ENCODE measurements around the gene EIF4G3. TPM values are rescaled to one million over a fixed set of nuclear protein-coding genes. Genes with fewer than 3 reads are reported as not detected.

EIF4G3 gene
- total RNA-seq, 2 experiments from 2014 or later: 34.9 to 35.8 TPM

DNA sequence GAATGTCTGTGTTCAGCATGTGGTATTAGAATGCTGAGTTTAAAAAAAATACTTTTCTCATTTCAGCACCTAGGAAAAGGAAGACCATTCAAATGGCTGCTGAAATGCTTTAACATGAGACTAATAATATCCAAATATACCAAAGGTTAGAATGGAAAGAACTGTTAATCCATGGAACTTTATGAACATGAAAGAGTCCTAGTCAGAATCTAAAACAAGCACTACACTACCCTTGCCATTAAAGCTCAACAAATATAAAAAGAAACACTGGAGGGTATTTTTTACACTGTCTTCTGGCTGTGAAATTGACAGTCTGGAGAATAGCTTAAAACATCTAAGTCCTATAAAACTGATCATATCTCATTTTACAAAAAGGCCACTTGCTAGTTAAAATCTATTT lies 276.6 kb downstream of the EIF4G3 start:
- H3K36me3 Mint-ChIP-seq: peaks cover 3% of the 10 kb centered on the region
- POLR2A ChIA-PET: no interaction called here
- no peaks in the 10 kb centered on the region for H3K27me3 Mint-ChIP-seq
- ATAC-seq (ENCODE audit: low read depth) (no peak), DNase-seq (no peak)
- no peak overlapping the region for H3K4me3 Mint-ChIP-seq
- H3K27ac Mint-ChIP-seq: no peak overlapping the region
- no peaks in the 10 kb centered on the region for H3K4me1 Mint-ChIP-seq
- no peaks in the 10 kb centered on the region for H3K9me3 Mint-ChIP-seq

DNA sequence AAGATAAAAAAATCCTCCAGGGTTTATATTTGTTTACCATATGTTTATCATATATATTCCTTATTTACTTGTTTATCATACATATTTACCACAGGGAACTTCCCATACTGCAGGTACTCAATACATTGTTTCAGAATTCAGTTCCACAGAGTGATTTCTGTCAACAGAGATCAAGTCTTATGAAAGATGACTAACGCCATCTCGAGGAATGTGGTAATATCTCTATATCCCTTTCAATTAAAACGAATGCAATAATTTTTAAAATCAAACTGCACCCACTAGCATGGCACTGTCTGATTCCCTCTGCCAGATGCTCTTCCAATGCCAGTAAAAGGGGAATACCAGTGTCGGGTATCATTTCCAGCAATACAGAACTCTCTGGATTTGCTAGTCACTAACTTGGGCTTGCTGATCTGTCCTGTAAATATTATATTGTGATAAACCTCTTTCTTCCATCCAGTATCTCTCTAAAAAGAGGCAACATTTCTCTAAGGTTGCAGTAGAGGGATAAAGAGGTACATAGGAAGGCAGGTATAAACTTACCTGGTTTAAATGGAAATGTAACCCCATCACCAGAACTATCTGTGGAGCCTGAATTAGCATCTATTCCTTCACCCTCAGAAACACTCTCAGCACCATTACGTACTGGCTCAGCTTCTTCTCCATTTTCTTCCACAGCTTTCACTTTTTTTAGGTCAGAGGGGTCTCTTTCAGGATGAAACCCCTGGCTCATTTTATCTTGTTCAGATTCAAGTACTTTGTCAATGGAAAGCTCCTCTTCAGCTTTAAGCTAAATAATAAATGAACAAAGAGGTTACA lies 277.3 kb downstream of the EIF4G3 start:
- no peak overlapping the region for H3K4me3 Mint-ChIP-seq
- DNase-seq (no peak), ATAC-seq (ENCODE audit: low read depth) (no peak)
- POLR2A ChIA-PET: no interaction called here
- H3K4me1 Mint-ChIP-seq: no peaks in the 10 kb centered on the region
- H3K36me3 Mint-ChIP-seq: peaks cover 7% of the 10 kb centered on the region
- H3K27me3 Mint-ChIP-seq: no peaks in the 10 kb centered on the region
- H3K9me3 Mint-ChIP-seq: no peaks in the 10 kb centered on the region
- no peak overlapping the region for H3K27ac Mint-ChIP-seq

DNA sequence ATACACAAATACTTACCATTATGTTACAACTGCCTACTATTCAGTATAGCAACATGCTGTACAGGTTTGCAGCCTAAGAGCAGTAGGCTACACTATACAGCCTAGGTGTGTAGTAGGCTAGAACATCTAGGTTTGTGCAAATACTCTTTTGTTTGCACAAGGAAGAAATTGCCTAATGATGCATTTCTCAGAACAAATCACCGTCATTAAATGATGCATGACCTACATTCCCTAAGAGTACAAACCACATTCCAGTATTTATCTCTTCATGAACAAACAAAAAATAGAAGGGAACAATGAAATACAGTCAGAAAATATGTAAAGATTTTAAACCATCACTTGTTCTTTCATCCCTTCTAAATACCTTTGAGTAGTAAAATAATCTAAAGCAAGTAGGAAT lies 279.9 kb downstream of the EIF4G3 start:
- H3K4me1 Mint-ChIP-seq: no peaks in the 10 kb centered on the region
- ATAC-seq (ENCODE audit: low read depth) (no peak), DNase-seq (no peak)
- H3K9me3 Mint-ChIP-seq: no peaks in the 10 kb centered on the region
- POLR2A ChIA-PET: no interaction called here
- H3K27me3 Mint-ChIP-seq: no peaks in the 10 kb centered on the region
- peaks cover 6% of the 10 kb centered on the region for H3K36me3 Mint-ChIP-seq
- H3K27ac Mint-ChIP-seq: no peak overlapping the region
- no peak overlapping the region for H3K4me3 Mint-ChIP-seq

DNA sequence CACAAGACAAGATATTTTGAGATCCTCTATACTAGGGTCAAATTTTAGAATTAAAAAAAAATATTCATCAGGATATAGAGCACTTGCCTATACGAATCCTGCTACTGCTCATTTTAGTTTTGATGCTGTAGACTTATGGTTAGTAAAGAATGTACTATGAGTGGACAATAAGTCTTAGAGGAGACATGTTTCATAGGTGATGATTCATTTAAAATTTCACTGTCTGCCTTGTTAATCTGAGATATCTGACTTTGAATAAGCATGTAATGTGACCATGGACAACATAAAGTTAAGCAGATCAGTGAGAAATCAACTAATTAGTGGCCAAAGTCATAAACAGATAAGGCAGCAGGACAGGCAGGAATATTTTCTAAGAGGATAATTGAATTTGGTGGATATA lies 282.8 kb downstream of the EIF4G3 start:
- Mint-ChIP-seq H3K27me3 (no peaks in the 10 kb centered on the region), H3K9me3 (no peaks in the 10 kb centered on the region), H3K4me1 (no peaks in the 10 kb centered on the region), H3K4me3 (no peak overlapping the region), H3K27ac (no peak overlapping the region), H3K36me3 (peaks cover 4% of the 10 kb centered on the region)
- DNase-seq: no peak
- POLR2A ChIA-PET: no interaction called here
- no peak for ATAC-seq (ENCODE audit: low read depth)

DNA sequence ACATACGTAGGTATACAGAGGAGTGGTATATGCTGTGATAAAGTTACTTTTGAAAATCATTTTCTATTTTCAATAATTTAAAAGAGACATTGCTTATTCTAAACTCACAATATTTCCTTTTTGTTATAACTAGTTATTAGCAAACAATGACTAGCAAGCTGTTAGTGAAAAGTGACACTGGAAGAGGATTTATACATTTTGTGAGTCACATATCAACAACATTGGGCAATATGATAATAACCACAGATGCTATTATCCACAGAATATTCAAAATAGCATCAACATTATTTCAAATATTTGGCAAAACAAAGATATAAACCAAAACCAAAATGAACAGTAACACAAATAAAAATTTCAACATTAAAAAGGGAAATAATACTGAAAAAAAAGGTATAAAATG lies 285.6 kb downstream of the EIF4G3 start:
- H3K36me3 Mint-ChIP-seq: peaks cover 7% of the 10 kb centered on the region
- H3K9me3 Mint-ChIP-seq: no peaks in the 10 kb centered on the region
- H3K4me1 Mint-ChIP-seq: no peaks in the 10 kb centered on the region
- POLR2A ChIA-PET: no interaction called here
- no peak for ATAC-seq (ENCODE audit: low read depth)
- H3K27me3 Mint-ChIP-seq: no peaks in the 10 kb centered on the region
- no peak overlapping the region for H3K4me3 Mint-ChIP-seq
- DNase-seq: no peak
- no peak overlapping the region for H3K27ac Mint-ChIP-seq

DNA sequence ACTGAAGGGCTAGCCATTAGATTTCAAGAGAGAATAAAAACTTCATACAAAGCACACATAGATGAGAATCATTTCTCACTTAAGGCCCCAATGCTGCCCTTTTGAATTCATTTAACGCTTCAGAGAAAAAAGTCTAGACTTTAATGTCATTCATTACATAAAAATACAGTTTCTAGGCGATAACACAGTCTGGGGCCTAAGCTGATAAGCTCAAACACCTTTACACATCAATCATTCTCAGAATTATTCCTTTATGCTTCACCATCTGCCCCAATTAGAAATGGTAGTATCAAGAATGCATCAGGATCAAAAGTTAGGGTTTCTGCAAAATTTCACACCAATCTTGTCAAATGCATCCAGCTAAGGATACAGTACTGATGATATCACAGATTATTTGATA lies 289.5 kb downstream of the EIF4G3 start:
- ATAC-seq (ENCODE audit: low read depth) (no peak), DNase-seq (no peak)
- no peak overlapping the region for H3K27ac Mint-ChIP-seq
- H3K4me1 Mint-ChIP-seq: no peaks in the 10 kb centered on the region
- H3K9me3 Mint-ChIP-seq: no peaks in the 10 kb centered on the region
- H3K27me3 Mint-ChIP-seq: no peaks in the 10 kb centered on the region
- peaks cover 7% of the 10 kb centered on the region for H3K36me3 Mint-ChIP-seq
- no peak overlapping the region for H3K4me3 Mint-ChIP-seq
- POLR2A ChIA-PET: no interaction called here

DNA sequence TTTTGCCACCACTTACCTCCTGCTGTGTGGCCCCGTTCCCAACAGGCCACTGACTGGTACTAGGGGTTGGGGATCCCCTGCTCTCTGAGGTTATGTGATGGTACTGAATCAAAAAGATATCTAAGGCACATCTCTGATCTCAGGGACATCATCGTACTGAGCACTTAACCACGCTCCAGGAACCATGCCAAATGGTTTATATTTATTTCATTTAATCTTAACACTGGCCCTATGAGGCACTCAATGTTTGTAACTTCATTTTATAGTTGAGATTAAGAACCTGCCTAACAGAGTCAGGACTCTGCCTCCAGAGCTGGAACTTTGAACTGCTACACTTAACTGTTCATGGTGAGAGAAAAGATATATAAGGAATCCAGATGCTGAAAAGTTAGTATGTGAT lies 291.6 kb downstream of the EIF4G3 start:
- H3K27me3 Mint-ChIP-seq: no peaks in the 10 kb centered on the region
- peaks cover 10% of the 10 kb centered on the region for H3K36me3 Mint-ChIP-seq
- no peaks in the 10 kb centered on the region for H3K9me3 Mint-ChIP-seq
- ATAC-seq (ENCODE audit: low read depth) (no peak), DNase-seq (no peak)
- no peak overlapping the region for H3K27ac Mint-ChIP-seq
- H3K4me1 Mint-ChIP-seq: no peaks in the 10 kb centered on the region
- H3K4me3 Mint-ChIP-seq: no peak overlapping the region
- POLR2A ChIA-PET: no interaction called here

DNA sequence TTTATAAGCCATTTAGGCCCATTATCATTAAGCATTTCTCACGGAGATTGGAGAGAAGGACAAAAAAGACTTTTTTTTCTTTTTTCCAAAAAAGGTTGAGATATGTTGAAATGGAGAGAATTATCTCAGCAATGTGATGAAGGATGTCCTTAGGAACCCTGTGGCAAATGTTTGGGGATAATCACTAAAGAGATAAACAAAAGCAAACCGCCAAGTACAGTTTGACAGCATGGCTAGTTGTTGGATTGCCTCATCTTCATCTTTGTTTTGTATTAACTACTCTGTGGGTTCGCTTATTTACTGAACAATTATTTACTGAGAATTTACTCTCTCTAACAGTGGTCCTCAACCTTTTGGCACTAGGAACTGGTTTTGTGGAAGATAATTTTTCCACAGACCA lies 292.2 kb downstream of the EIF4G3 start:
- Mint-ChIP-seq H3K27me3 (no peaks in the 10 kb centered on the region), H3K9me3 (no peaks in the 10 kb centered on the region), H3K4me3 (no peak overlapping the region), H3K36me3 (peaks cover 11% of the 10 kb centered on the region), H3K27ac (no peak overlapping the region), H3K4me1 (no peaks in the 10 kb centered on the region)
- DNase-seq (no peak), ATAC-seq (ENCODE audit: low read depth) (no peak)
- POLR2A ChIA-PET: no interaction called here

DNA sequence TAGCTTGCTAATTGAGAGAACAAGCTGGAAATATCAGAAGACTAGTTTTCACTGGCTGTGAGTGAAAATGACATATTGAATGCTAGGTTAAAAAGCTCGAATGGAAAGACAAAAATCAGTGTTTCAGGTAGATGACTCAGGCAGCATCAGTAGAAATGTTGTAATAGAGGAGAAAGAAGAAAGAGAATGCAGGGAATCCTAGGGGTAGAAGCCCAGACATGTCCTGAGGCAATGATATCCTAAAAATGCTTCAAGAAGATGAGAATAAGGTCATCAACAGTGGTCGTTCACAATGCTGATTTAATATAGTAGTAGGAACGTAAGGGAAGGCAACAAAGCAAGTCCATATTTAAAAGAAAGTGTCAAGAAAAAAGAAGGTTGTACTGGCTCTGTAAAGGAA lies 292.9 kb downstream of the EIF4G3 start:
- H3K4me3 Mint-ChIP-seq: no peak overlapping the region
- ATAC-seq (ENCODE audit: low read depth) (no peak), DNase-seq (no peak)
- no peaks in the 10 kb centered on the region for H3K27me3 Mint-ChIP-seq
- POLR2A ChIA-PET: no interaction called here
- H3K4me1 Mint-ChIP-seq: no peaks in the 10 kb centered on the region
- no peak overlapping the region for H3K27ac Mint-ChIP-seq
- peaks cover 11% of the 10 kb centered on the region for H3K36me3 Mint-ChIP-seq
- H3K9me3 Mint-ChIP-seq: no peaks in the 10 kb centered on the region

DNA sequence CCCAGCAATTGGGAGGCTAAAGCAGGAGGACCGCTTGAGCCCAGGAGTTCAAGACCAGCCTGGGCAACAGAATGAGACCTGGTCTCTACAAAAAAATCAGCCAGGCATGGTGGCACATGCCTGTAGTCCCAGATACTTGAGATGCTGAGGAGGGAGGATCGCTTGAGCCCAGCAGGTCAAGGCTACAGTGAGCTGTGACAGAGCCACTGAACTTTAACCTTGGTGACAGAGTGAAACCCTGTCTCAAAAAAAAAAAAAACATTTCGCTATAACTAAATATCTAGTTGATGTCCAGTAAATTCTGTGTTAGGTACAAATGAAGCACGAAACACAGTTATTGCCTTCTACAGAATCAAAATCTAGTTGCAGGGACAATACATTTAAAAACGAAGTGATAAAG lies 293.9 kb downstream of the EIF4G3 start:
- Mint-ChIP-seq H3K4me3 (no peak overlapping the region), H3K9me3 (no peaks in the 10 kb centered on the region), H3K27ac (no peak overlapping the region), H3K27me3 (no peaks in the 10 kb centered on the region), H3K36me3 (peaks cover 15% of the 10 kb centered on the region), H3K4me1 (no peaks in the 10 kb centered on the region)
- POLR2A ChIA-PET: no interaction called here
- ATAC-seq (ENCODE audit: low read depth): no peak
- DNase-seq: no peak

DNA sequence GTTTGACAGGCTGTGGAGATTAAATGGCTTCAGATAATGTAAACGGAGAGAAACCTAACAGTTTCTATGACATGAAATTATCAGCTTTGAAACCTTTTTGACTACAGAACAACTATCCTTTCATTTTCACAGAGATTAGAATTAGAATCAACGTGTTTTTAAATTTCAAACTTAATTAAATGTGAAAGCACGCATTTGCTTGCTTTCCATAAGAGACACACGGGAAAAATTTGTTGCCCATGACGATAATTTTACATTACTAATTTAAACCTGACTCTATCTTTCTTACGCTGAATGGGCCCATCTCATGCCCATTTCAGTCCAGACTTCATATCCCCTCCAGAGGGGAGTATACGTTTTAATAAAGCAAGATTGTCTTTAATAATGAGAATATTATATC lies 297.9 kb downstream of the EIF4G3 start:
- no peaks in the 10 kb centered on the region for H3K27me3 Mint-ChIP-seq
- no peak overlapping the region for H3K27ac Mint-ChIP-seq
- ATAC-seq (ENCODE audit: low read depth) (no peak), DNase-seq (no peak)
- peaks cover 5% of the 10 kb centered on the region for H3K4me1 Mint-ChIP-seq
- no peak overlapping the region for H3K4me3 Mint-ChIP-seq
- H3K36me3 Mint-ChIP-seq: peaks cover 22% of the 10 kb centered on the region
- H3K9me3 Mint-ChIP-seq: no peaks in the 10 kb centered on the region
- POLR2A ChIA-PET: no interaction called here

DNA sequence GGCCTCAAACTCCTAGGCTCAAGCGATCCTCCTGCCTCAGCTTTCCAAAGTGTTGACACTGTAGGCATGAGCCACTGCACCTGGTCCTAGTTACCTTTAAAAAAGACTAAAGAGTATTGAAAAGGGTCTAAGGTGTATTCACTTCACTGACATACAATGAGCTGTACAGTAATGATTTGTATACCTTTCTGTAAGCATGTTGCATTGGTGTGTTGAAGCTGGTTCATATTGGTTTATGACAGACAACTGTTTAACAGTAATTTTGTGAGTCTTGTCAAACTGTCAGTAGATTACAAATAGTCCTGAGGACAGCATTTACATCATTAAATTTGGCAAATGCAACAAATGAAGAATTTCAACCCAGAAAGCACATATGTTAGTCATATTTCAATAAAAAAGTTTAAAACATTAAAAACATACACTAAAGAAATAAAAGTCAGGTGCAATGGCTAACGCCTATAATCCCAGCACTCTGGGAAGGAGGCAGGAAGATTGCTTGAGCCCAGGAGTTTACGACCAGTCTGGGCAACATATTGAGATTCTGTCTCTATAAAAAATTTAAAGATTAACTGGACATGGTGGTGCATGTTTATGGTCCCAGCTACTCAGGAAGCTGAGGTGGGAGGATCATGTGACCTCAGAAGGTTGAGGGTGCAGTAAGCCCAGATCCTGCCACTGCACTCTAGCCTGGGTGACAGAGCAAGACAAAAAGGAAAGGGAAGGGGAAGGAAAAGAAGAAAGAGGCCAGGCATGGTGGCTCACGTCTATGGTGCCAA lies 301.3 kb downstream of the EIF4G3 start:
- POLR2A ChIA-PET: no interaction called here

DNA sequence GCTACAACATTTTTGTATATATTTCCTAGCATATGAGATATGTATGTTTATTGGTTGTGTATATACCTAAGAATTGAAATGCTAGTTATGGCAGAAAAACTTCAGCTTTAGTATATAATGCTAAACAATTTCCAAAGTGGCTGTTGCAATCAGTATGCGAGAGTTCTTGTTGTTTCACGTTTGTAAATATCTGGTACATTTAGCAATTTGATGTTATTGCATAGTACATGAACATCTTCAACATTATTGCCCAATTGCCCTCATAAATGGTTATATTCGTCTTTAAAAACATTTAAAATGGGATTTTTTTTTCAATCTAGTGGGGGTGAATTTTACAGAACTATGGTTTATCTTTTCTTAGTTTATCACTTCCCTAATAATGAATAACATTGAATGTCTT lies 303.4 kb downstream of the EIF4G3 start:
- no peak for DNase-seq

More for the DNA sequence above, 301.3 kb downstream of the EIF4G3 start:
- Mint-ChIP-seq H3K4me1 (peaks cover 9% of the 10 kb centered on the region), H3K4me3 (no peak overlapping the region), H3K36me3 (peaks cover 19% of the 10 kb centered on the region), H3K27ac (peak overlapping the region; percentile 37), H3K9me3 (no peaks in the 10 kb centered on the region), H3K27me3 (no peaks in the 10 kb centered on the region)
- ATAC-seq (ENCODE audit: low read depth): no peak
- no peak for DNase-seq

DNA sequence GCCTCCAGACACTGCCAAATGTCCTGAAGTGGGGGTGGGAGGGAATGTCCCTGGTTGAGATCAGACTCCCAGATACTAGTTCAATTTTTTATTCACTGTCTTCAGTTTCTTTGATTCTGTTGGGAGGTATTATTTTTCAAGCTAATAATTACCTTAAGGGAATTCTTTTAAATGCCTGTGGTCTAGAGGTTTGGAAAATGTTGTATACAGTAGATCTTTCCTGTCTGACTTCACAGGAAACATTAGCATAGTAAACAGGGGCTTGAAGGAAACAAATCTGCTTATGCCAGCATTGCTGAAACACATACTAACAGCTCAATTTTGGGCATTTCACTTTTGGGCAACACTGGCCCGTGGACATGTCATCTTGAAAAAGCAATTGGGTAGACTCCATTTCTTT lies 305.3 kb downstream of the EIF4G3 start:
- DNase-seq: no peak
- no peak overlapping the region for H3K4me3 Mint-ChIP-seq
- peaks cover 9% of the 10 kb centered on the region for H3K4me1 Mint-ChIP-seq

More for the DNA sequence above, 303.4 kb downstream of the EIF4G3 start:
- ATAC-seq (ENCODE audit: low read depth): no peak
- Mint-ChIP-seq H3K27ac (no peak overlapping the region), H3K27me3 (no peaks in the 10 kb centered on the region), H3K4me1 (peaks cover 9% of the 10 kb centered on the region), H3K36me3 (peaks cover 16% of the 10 kb centered on the region), H3K9me3 (no peaks in the 10 kb centered on the region), H3K4me3 (no peak overlapping the region)
- POLR2A ChIA-PET: no interaction called here

More for the DNA sequence above, 305.3 kb downstream of the EIF4G3 start:
- POLR2A ChIA-PET: no interaction called here
- Mint-ChIP-seq H3K36me3 (peaks cover 15% of the 10 kb centered on the region), H3K27ac (peak overlapping the region; percentile 32), H3K27me3 (no peaks in the 10 kb centered on the region), H3K9me3 (no peaks in the 10 kb centered on the region)
- ATAC-seq (ENCODE audit: low read depth): no peak

Data from activated naive CD8-positive, alpha-beta T cell treated with anti-CD3 and anti-CD28 coated beads, Interleukin-2, amount 10 ng/mL, durations not matched to agents 7 days and 5 days (primary cell).